Muscle layer of colon (tissue), 2 donors: ENCODE measurements around the gene SF3B1.
"Not testable (repeated sequence)": the region's sequence is repeated elsewhere in the genome, so short reads cannot be mapped to it uniquely, and the experiment has no call there.

Experiments used
- H3K27ac ChIP-seq: one replicate; pipeline ENCODE4 v1.7.0; 2013; ENCODE audit warnings: low read depth, mild to moderate bottlenecking, low read length, moderate library complexity
- H3K27me3 ChIP-seq, 2 donors: one replicate each; pipeline ENCODE4 v1.7.0; 2013; ENCODE audit warnings: low read length in 2 of 2, mild to moderate bottlenecking in 2 of 2; ENCODE audit not compliant: insufficient read depth in 2 of 2, control insufficient read depth in 1 of 2
- H3K36me3 ChIP-seq: one replicate; pipeline ENCODE4 v1.7.0; 2013; ENCODE audit warnings: mild to moderate bottlenecking, low read length; ENCODE audit not compliant: insufficient read depth
- H3K4me1 ChIP-seq: one replicate; pipeline ENCODE4 v1.7.0; 2013; ENCODE audit warnings: mild to moderate bottlenecking, low read length; ENCODE audit not compliant: insufficient read depth
- H3K4me3 ChIP-seq, 2 donors: one replicate each; pipeline ENCODE4 v1.7.0; 2013; ENCODE audit warnings: low read length in 2 of 2, low read depth in 1 of 2, mild to moderate bottlenecking in 1 of 2, moderate library complexity in 1 of 2
- H3K9ac ChIP-seq: one replicate; pipeline ENCODE4 v1.7.0; 2013; ENCODE audit warnings: low read length
- H3K9me3 ChIP-seq: one replicate; pipeline ENCODE4 v1.7.0; 2013; ENCODE audit warnings: mild to moderate bottlenecking, low read length
- donor health status: abdominal sarcoma.
- donor health status: Adenocarcinoma of cecum.

The SF3B1 gene

GRCh38 chr2:197434541-197435513, at the start of gene SF3B1:
SF3B1 (minus strand) TSS chr2:197435028; CDS start chr2:197434999, 29 bp downstream.
- Histone ChIP-seq H3K9me3 (no peaks in the 10 kb centered on the region), H3K4me3 (peak within 1 kb of the TSS; percentile 95 to 100), H3K27me3 (no peaks in the 10 kb centered on the region), H3K27ac (peak within 1 kb of the TSS; percentile 99), H3K9ac (peak within 1 kb of the TSS; percentile 100), H3K4me1 (peaks cover 41% of the 10 kb centered on the region), H3K36me3 (no peaks in the 10 kb centered on the region)

GRCh38 chr2:197484248-197484647, 49.4 kb upstream of the SF3B1 start:
- H3K9ac ChIP-seq, H3K4me3 ChIP-seq, H3K4me1 ChIP-seq, H3K9me3 ChIP-seq, H3K27ac ChIP-seq, H3K27me3 ChIP-seq: not testable (repeated sequence)
- H3K36me3 ChIP-seq: peaks cover 34% of the 10 kb centered on the region

- no peak overlapping the region for H3K4me3 ChIP-seq
- no peaks in the 10 kb centered on the region for H3K9me3 ChIP-seq
- no peak overlapping the region for H3K27ac ChIP-seq
- H3K9ac ChIP-seq: no peak overlapping the region
- H3K36me3 ChIP-seq: peaks cover 17% of the 10 kb centered on the region
- H3K4me1 ChIP-seq: no peaks in the 10 kb centered on the region
- H3K27me3 ChIP-seq: no peaks in the 10 kb centered on the region
These were observed 45.6 kb upstream of the SF3B1 start for GRCh38 chr2:197480165-197481036.

GRCh38 chr2:197477797-197478196, 43.0 kb upstream of the SF3B1 start:
- no peak overlapping the region for H3K9ac ChIP-seq
- H3K4me1 ChIP-seq: no peaks in the 10 kb centered on the region
- peaks cover 32% of the 10 kb centered on the region for H3K36me3 ChIP-seq
- no peaks in the 10 kb centered on the region for H3K9me3 ChIP-seq
- H3K4me3 ChIP-seq: no peak overlapping the region
- no peak overlapping the region for H3K27ac ChIP-seq
- no peaks in the 10 kb centered on the region for H3K27me3 ChIP-seq

GRCh38 chr2:197472166-197472565, 37.3 kb upstream of the SF3B1 start:
- H3K4me3 ChIP-seq: no peak overlapping the region
- H3K9me3 ChIP-seq: no peaks in the 10 kb centered on the region
- no peaks in the 10 kb centered on the region for H3K27me3 ChIP-seq
- no peak overlapping the region for H3K9ac ChIP-seq
- no peak overlapping the region for H3K27ac ChIP-seq
- H3K36me3 ChIP-seq: peaks cover 54% of the 10 kb centered on the region
- H3K4me1 ChIP-seq: no peaks in the 10 kb centered on the region

- no peak overlapping the region for H3K4me3 ChIP-seq
- no peaks in the 10 kb centered on the region for H3K9me3 ChIP-seq
- H3K4me1 ChIP-seq: no peaks in the 10 kb centered on the region
- H3K9ac ChIP-seq: no peak overlapping the region
- H3K27ac ChIP-seq: no peak overlapping the region
- peaks cover 32% of the 10 kb centered on the region for H3K36me3 ChIP-seq
- no peaks in the 10 kb centered on the region for H3K27me3 ChIP-seq
These were observed 29.3 kb upstream of the SF3B1 start for GRCh38 chr2:197464175-197464574.

- no peak overlapping the region for H3K27ac ChIP-seq
- H3K4me1 ChIP-seq: no peaks in the 10 kb centered on the region
- H3K27me3 ChIP-seq: no peaks in the 10 kb centered on the region
- H3K9me3 ChIP-seq: no peaks in the 10 kb centered on the region
- H3K36me3 ChIP-seq: peaks cover 18% of the 10 kb centered on the region
- H3K9ac ChIP-seq: no peak overlapping the region
- H3K4me3 ChIP-seq: no peak overlapping the region
These were observed 26.2 kb upstream of the SF3B1 start for GRCh38 chr2:197461057-197461456.

GRCh38 chr2:197460649-197461048, 25.8 kb upstream of the SF3B1 start:
- Histone ChIP-seq H3K36me3 (peaks cover 15% of the 10 kb centered on the region), H3K4me1 (no peaks in the 10 kb centered on the region), H3K27ac (no peak overlapping the region)

GRCh38 chr2:197455428-197455827, 20.6 kb upstream of the SF3B1 start:
- Histone ChIP-seq H3K4me3 (no peak overlapping the region), H3K4me1 (peaks cover 12% of the 10 kb centered on the region), H3K27me3 (no peaks in the 10 kb centered on the region), H3K27ac (no peak overlapping the region), H3K36me3 (peaks cover under 1% of the 10 kb centered on the region), H3K9me3 (no peaks in the 10 kb centered on the region), H3K9ac (no peak overlapping the region)

More at GRCh38 chr2:197460649-197461048, 25.8 kb upstream of the SF3B1 start:
- Histone ChIP-seq H3K9me3 (no peaks in the 10 kb centered on the region), H3K4me3 (no peak overlapping the region), H3K27me3 (no peaks in the 10 kb centered on the region), H3K9ac (no peak overlapping the region)

GRCh38 chr2:197454923-197455322, 20.1 kb upstream of the SF3B1 start:
- no peaks in the 10 kb centered on the region for H3K27me3 ChIP-seq
- H3K9me3 ChIP-seq: no peaks in the 10 kb centered on the region
- H3K4me1 ChIP-seq: peaks cover 12% of the 10 kb centered on the region
- peak overlapping the region in 1 of 2 donors; percentile 70 for H3K4me3 ChIP-seq
- no peaks in the 10 kb centered on the region for H3K36me3 ChIP-seq
- H3K9ac ChIP-seq: no peak overlapping the region
- H3K27ac ChIP-seq: peak overlapping the region; percentile 69

- H3K27ac ChIP-seq: peak overlapping the region; percentile 69
- H3K4me3 ChIP-seq: peak overlapping the region; percentile 52 to 70
- no peaks in the 10 kb centered on the region for H3K27me3 ChIP-seq
- no peaks in the 10 kb centered on the region for H3K36me3 ChIP-seq
- peaks cover 12% of the 10 kb centered on the region for H3K4me1 ChIP-seq
- peak overlapping the region; percentile 97 for H3K9ac ChIP-seq
- no peaks in the 10 kb centered on the region for H3K9me3 ChIP-seq
These were observed 19.1 kb upstream of the SF3B1 start for GRCh38 chr2:197453914-197454398.
